ENCODE measurements around the gene DR1. TPM values are rescaled to one million over a fixed set of nuclear protein-coding genes. Genes with fewer than 3 reads are reported as not detected.

Gene DR1
- total and polyA plus RNA-seq, 2 of the 8 experiments (the other 6 are each of a cell fraction or from before 2014, with no cell fraction given): 13.1 to 62.3 TPM

DNA sequence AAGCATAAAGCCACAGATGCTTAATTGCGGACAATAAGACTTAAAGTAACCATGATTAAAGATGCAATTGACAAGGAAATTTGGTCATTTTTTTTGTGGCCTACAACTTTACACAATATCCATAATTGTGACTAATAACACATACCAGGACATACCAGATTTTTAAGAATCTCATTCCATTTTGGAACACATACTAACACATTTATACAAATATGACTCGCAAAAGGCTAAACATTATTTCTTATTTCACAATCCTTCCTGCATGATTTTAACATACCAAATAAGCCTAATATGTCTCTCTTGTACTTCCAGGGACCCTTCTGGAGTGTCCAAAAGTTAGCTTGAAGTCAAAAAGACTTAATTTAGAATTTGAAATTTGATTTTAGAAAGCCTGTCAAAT is 48.8 kb downstream of the DR1 start (continued):
- TF ChIP-seq NANOG (IDR thresholded peaks at IDR 0.05; ENCODE audit: insufficient read depth, low read depth, low read length, poor library complexity, severe bottlenecking) (no peak), SIN3A (conservative IDR thresholded peaks at IDR 0.05 in 1 of 2, IDR thresholded peaks at IDR 0.05 in 1 of 2; ENCODE audit: low read depth in 1 of 2, low read length in 2 of 2) (no peak), E2F6 (IDR thresholded peaks at IDR 0.05) (no peak), BCL11A (IDR thresholded peaks at IDR 0.05; ENCODE audit: low read depth in 2 of 2, low read length in 2 of 2) (no peak), CBX8 (IDR thresholded peaks at IDR 0.05; ENCODE audit: borderline replicate concordance, low read depth, low read length) (no peak), HDAC2 (IDR thresholded peaks at IDR 0.05; ENCODE audit: borderline replicate concordance in 1 of 2, low read depth in 2 of 2, low read length in 2 of 2) (no peak)
